K562 (cell line): ENCODE measurements around the gene DPY19L1. TPM values are rescaled to one million over a fixed set of nuclear protein-coding genes. Genes with fewer than 3 reads are reported as not detected.

Experiments
- ATAC-seq: fragments of 200-7000 bp; cut with Tn5 transposase; 3 replicates; pipeline ENCODE4 v1.9.1; 2020; ENCODE audit warnings: moderate library complexity
- BruUV-seq: library from RNA; stranded (reverse); fragments of 400-500 nt; replicated peaks from 2 replicates; lab custom pipeline; 2021; lab: Mats Ljungman, UMichigan
- CTCF ChIA-PET: fragments of 300-600 bp; formaldehyde crosslinking; extraction: SDS; loops from one replicate; lab custom pipeline; 2021; ENCODE audit warnings: low intra/inter-chr PET ratio; lab: Yijun Ruan, JAX
- POLR2A ChIA-PET: fragments of 300-600, 350-650 bp; sonication (Branson Sonifier 250); formaldehyde crosslinking; extraction: SDS; loops from one replicate; lab custom pipeline; 2021; ENCODE audit warnings: antibody characterized with exemption, inconsistent platforms; lab: Yijun Ruan, JAX
- DNase-seq, 4 experiments: peaks; one replicate each; pipeline versions ENCODE4 v3.0.0 to v3.0.0-alpha.2; 2011 to 2018; ENCODE audit warnings: low spot score in 3 of 4, mixed read lengths in 3 of 4; ENCODE audit errors: extremely low read depth in 1 of 4
- FAIRE-seq: peaks from 2 replicates; lab custom pipeline; 2011; peaks lifted over from hg19 to GRCh38; lab: Jason Lieb, UNC
- H2AFZ ChIP-seq: 2 replicates; pipeline ENCODE4 v1.6.0; 2011; ENCODE audit warnings: low read depth, low read length, control low read depth, inconsistent platforms
- H3K27ac ChIP-seq: fragments of 200-600 bp; 3 replicates; pipeline ENCODE4 v1.8.0; 2011; ENCODE audit warnings: low read depth, mild to moderate bottlenecking, control low read depth, inconsistent platforms, low read length, moderate library complexity, mixed read lengths; ENCODE audit errors: extremely low read depth
- H3K27me3 ChIP-seq, 2 experiments: fragments of 300-600 bp in 1 of 2; 2 replicates in 1 of 2; 3 replicates in 1 of 2; pipeline versions ENCODE4 v1.6.0 to v1.8.0; 2011; ENCODE audit warnings: inconsistent platforms in 2 of 2, low read length in 2 of 2, mild to moderate bottlenecking in 1 of 2, mixed read lengths in 1 of 2, moderate library complexity in 1 of 2; ENCODE audit not compliant: control insufficient read depth in 2 of 2, insufficient read depth in 2 of 2
- H3K36me3 ChIP-seq: fragments of 300-600 bp; 3 replicates; pipeline ENCODE4 v1.8.0; 2011; ENCODE audit warnings: mild to moderate bottlenecking, low read length, inconsistent platforms; ENCODE audit not compliant: control insufficient read depth, insufficient read depth
- H3K4me1 ChIP-seq, 2 experiments: fragments of 200-600 bp in 1 of 2; replicated peaks in 1 of 2; 2 replicates in 1 of 2; 3 replicates in 1 of 2; pipeline versions ENCODE4 v1.5.1 to v1.8.0; 2011; ENCODE audit warnings: inconsistent platforms in 2 of 2, low read length in 2 of 2, mild to moderate bottlenecking in 1 of 2, mixed read lengths in 1 of 2, moderate library complexity in 1 of 2; ENCODE audit not compliant: control insufficient read depth in 2 of 2, insufficient read depth in 2 of 2
- H3K4me2 ChIP-seq: 2 replicates; pipeline ENCODE4 v1.6.1; 2011; ENCODE audit warnings: low read length, control low read depth, inconsistent platforms, mixed read lengths; ENCODE audit not compliant: insufficient read depth
- H3K4me3 ChIP-seq: fragments of 200-600 bp; sonication (generic), shearing (Covaris generic); 2 replicates; pipeline ENCODE4 v1.5.1; 2016; ENCODE audit warnings: control low read depth, inconsistent platforms
- H3K79me2 ChIP-seq: fragments of 200-600 bp; 3 replicates; pipeline ENCODE4 v1.8.0; 2011; ENCODE audit warnings: low read length, inconsistent platforms; ENCODE audit not compliant: control insufficient read depth, insufficient read depth
- H3K9ac ChIP-seq, 2 experiments: 2 replicates each; pipeline versions ENCODE4 v1.6.0 to v1.6.1; 2011; ENCODE audit warnings: low read depth in 2 of 2, low read length in 2 of 2, control low read depth in 1 of 2, inconsistent platforms in 1 of 2, mild to moderate bottlenecking in 1 of 2, mixed read lengths in 1 of 2; ENCODE audit not compliant: insufficient read depth in 1 of 2
- H3K9me1 ChIP-seq: one replicate; pipeline ENCODE4 v1.6.0; 2011; ENCODE audit warnings: inconsistent platforms, mild to moderate bottlenecking, low read length, moderate library complexity; ENCODE audit not compliant: control insufficient read depth, insufficient read depth
- H3K9me3 ChIP-seq: replicated peaks from 2 replicates; pipeline ENCODE4 v1.5.1; 2011; ENCODE audit warnings: low read depth, low read length, inconsistent platforms; ENCODE audit not compliant: control insufficient read depth, insufficient read depth
- H4K20me1 ChIP-seq: replicated peaks from 2 replicates; pipeline ENCODE4 v1.6.1; 2011; ENCODE audit warnings: low read length, inconsistent platforms, mixed read lengths; ENCODE audit not compliant: control insufficient read depth, insufficient read depth
- FOS ChIP-seq: IDR thresholded peaks from 3 replicates; pipeline ENCODE4 v1.6.1; 2011; ENCODE audit not compliant: insufficient read length; ENCODE audit errors: extremely low read depth
- NCOA6 ChIP-seq: fragments of 450-650 bp; IDR thresholded peaks from 2 replicates; pipeline ENCODE4 v1.6.1; 2017; ENCODE audit warnings: mild to moderate bottlenecking
- TAF1 ChIP-seq: IDR thresholded peaks from 2 replicates; pipeline ENCODE4 v1.6.1; 2011; ENCODE audit warnings: mild to moderate bottlenecking, low read length, moderate library complexity; ENCODE audit not compliant: insufficient read depth, control insufficient read depth, severe bottlenecking; ENCODE audit errors: extremely low read depth
- ZNF785 ChIP-seq: fragments of 250-450 bp; sonication (Bioruptor Pico); IDR thresholded peaks from 2 replicates; pipeline ENCODE4 v1.4.0; 2020; ENCODE audit warnings: mild to moderate bottlenecking
- WGBS: fragments of 100-300 bp; shearing (Covaris generic); methylation state at CpG from one replicate; pipeline ENCODE4 v1.1.6; 2016; ENCODE audit warnings: low coverage, mixed read lengths; ENCODE audit not compliant: insufficient coverage; ENCODE audit errors: missing lambda C conversion rate; 5-methylcytosine and 5-hydroxymethylcytosine counted together
- in situ Hi-C: fragments of 300-500 bp; cut with MboI; formaldehyde crosslinking; loops from 4 replicates; pipeline ENCODE4 v1.15.0; 2018; ENCODE audit warnings: inconsistent platforms, mixed read lengths
- intact Hi-C: fragments of 100-400 bp; cut with micrococcal nuclease; formaldehyde crosslinking; loops from 2 replicates; pipeline ENCODE4 v1.14.2; 2022
- polyA plus RNA-seq, 8 experiments: library from polyadenylated mRNA; depleted of rRNA in 4 of 8; stranded (reverse) in 5 of 8; unstranded in 3 of 8; fragments of >200 nt; fragmentation: Nextera tagmentation in 2 of 8; fragmentation: Illumina TruSeq in 1 of 8; extraction: Ambion mirVana in 2 of 8; extraction: Trizol in 1 of 8; gene quantifications; 2 replicates each; pipeline versions ENCODE4 v1.2.1 to v1.2.3, GENCODE V29; 2011 to 2014; ENCODE audit warnings: inconsistent platforms in 1 of 8, missing spikeins in 1 of 8
- total RNA-seq, 7 experiments: library from RNA; depleted of rRNA in 6 of 7; stranded (reverse); fragments of >200 nt in 6 of 7; fragmentation: Illumina TruSeq in 2 of 7; extraction: Trizol in 2 of 7; gene quantifications; 2 replicates each; pipeline versions ENCODE4 v1.2.1 to v1.2.3, GENCODE V29; 2011 to 2021; ENCODE audit warnings: low replicate concordance in 1 of 7
- TF ChIP-seq, protein P1 (sequence below): sonication (generic); formaldehyde crosslinking; IDR thresholded peaks from 2 replicates; pipeline ENCODE4 v1.8.1; 2023; ENCODE audit warnings: mild to moderate bottlenecking, missing genetic modification reagents

DPY19L1 gene
- total and polyA plus RNA-seq, 9 of the 15 experiments (the other 6 are each of a cell fraction or from before 2014, with no cell fraction given): 4.0 to 34.3 (median 22.1) TPM

DNA sequence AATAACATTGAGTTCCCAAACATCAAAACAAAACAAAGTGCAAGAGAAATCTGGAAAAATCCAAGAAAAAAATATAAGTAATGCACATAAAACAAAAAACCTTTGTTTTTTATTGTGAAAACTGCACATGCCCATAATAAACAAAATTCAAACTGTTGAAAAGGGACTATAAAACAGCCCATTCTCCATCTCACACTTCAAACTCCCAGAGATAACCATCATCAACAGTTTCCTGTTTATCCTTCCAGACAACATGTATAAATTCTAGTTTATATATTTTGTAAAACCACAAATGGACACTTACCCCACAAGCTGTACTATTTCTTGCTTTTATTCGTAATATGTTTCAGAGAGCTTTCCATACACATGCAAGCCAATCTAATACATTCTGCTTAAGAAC is 79.3 kb downstream of the DPY19L1 start:
- no peak overlapping the region for H3K27ac ChIP-seq
- H3K9me1 ChIP-seq: no peaks in the 10 kb centered on the region
- H3K36me3 ChIP-seq: no peaks in the 10 kb centered on the region
- CTCF ChIA-PET: no interaction called here
- no peaks in the 10 kb centered on the region for H3K9me3 ChIP-seq
- FAIRE-seq (peak; percentile 6), ATAC-seq (no peak)
- H3K27me3 ChIP-seq: no peaks in the 10 kb centered on the region
- in situ Hi-C loops: no loop called here
- intact Hi-C loops: no loop called here
- no peak overlapping the region for H3K4me2 ChIP-seq
- H3K79me2 ChIP-seq: no peaks in the 10 kb centered on the region
- no TSS peak for BruUV-seq
- H3K9ac ChIP-seq: no peak overlapping the region
- H3K4me3 ChIP-seq: no peak overlapping the region
- H2AFZ ChIP-seq: no peak overlapping the region
- no peaks in the 10 kb centered on the region for H3K4me1 ChIP-seq
- POLR2A ChIA-PET: no interaction called here
- no peak for TF ChIP-seq FOS
- TF ChIP-seq, all 486 proteins: peak for 0
- WGBS: 83% methylated on average over 1 of the region's 1 CpG
- no peaks in the 10 kb centered on the region for H4K20me1 ChIP-seq
- no peak for DNase-seq

DNA sequence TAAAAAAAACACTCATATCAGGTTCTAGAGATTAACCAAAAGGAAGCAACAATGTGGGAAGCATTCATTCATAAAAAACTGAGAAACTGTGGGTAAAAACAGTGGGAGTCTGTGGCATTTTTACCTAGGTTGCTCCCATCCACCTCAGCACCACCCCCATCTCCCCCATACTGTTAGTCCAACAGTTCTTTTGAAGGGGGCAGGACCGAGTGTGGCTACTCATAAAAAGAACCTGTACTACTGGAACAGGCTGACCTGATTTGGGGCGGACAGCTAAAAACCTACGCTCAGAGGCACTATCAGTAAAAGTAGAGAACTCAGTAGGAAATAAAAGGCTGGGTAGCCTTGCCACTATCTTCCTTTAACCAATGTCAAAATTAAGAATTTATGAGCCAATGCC is 84.5 kb downstream of the DPY19L1 start:
- H3K9ac ChIP-seq: no peak overlapping the region
- H3K4me3 ChIP-seq: no peak overlapping the region
- FAIRE-seq (peak; percentile 19), ATAC-seq (peak; percentile 66; the same call in 2 of the 3 replicates), DNase-seq (peak in 1 of 4 experiments; percentile 9)
- no peaks in the 10 kb centered on the region for H4K20me1 ChIP-seq
- no peaks in the 10 kb centered on the region for H3K4me1 ChIP-seq
- ChIA-PET POLR2A (no interaction called here), CTCF (no interaction called here)
- intact Hi-C loops (no loop called here), in situ Hi-C loops (no loop called here)
- no peak overlapping the region for H3K27ac ChIP-seq
- 79% methylated on average over 3 of the region's 3 CpGs for WGBS
- no TSS peak for BruUV-seq
- TF ChIP-seq, protein P1, sequence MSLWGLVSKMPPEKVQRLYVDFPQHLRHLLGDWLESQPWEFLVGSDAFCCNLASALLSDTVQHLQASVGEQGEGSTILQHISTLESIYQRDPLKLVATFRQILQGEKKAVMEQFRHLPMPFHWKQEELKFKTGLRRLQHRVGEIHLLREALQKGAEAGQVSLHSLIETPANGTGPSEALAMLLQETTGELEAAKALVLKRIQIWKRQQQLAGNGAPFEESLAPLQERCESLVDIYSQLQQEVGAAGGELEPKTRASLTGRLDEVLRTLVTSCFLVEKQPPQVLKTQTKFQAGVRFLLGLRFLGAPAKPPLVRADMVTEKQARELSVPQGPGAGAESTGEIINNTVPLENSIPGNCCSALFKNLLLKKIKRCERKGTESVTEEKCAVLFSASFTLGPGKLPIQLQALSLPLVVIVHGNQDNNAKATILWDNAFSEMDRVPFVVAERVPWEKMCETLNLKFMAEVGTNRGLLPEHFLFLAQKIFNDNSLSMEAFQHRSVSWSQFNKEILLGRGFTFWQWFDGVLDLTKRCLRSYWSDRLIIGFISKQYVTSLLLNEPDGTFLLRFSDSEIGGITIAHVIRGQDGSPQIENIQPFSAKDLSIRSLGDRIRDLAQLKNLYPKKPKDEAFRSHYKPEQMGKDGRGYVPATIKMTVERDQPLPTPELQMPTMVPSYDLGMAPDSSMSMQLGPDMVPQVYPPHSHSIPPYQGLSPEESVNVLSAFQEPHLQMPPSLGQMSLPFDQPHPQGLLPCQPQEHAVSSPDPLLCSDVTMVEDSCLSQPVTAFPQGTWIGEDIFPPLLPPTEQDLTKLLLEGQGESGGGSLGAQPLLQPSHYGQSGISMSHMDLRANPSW (CRISPR knock-in tag): no peak
- TF ChIP-seq ZNF785 (no peak), TAF1 (no peak), NCOA6 (no peak)
- no peaks in the 10 kb centered on the region for H3K79me2 ChIP-seq
- H3K9me1 ChIP-seq: no peaks in the 10 kb centered on the region
- H3K36me3 ChIP-seq: no peaks in the 10 kb centered on the region
- no peaks in the 10 kb centered on the region for H3K9me3 ChIP-seq
- H3K27me3 ChIP-seq: no peaks in the 10 kb centered on the region
- no peak overlapping the region for H3K4me2 ChIP-seq
- H2AFZ ChIP-seq: no peak overlapping the region
